ENCODE results near the gene GRM8.

Gene GRM8

DNA sequence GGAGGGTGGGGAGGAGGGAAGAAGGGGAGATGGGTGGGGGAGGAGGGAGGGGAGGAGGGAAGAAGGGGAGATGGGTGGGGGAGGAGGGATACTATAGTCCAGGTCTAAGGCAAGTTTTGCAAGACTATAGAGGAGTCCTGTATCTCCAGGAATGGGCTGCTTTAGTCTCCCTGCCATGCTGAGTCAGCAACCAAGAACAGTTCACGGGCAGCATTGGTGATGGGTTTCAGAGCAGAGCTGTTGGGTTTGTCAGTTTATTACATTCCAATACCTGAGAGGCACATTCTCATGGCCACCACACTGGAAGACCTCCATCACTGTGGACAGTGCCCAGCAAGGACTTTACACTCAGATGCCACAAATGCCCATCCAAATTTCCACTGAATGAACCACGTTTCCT is 212.7 kb downstream of the GRM8 start (continued):
- TF ChIP-seq, protein P1, sequence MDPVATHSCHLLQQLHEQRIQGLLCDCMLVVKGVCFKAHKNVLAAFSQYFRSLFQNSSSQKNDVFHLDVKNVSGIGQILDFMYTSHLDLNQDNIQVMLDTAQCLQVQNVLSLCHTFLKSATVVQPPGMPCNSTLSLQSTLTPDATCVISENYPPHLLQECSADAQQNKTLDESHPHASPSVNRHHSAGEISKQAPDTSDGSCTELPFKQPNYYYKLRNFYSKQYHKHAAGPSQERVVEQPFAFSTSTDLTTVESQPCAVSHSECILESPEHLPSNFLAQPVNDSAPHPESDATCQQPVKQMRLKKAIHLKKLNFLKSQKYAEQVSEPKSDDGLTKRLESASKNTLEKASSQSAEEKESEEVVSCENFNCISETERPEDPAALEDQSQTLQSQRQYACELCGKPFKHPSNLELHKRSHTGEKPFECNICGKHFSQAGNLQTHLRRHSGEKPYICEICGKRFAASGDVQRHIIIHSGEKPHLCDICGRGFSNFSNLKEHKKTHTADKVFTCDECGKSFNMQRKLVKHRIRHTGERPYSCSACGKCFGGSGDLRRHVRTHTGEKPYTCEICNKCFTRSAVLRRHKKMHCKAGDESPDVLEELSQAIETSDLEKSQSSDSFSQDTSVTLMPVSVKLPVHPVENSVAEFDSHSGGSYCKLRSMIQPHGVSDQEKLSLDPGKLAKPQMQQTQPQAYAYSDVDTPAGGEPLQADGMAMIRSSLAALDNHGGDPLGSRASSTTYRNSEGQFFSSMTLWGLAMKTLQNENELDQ (tag by site-specific recombination; IDR thresholded peaks at IDR 0.05; ENCODE audit: low read depth), result no peak
- TF ChIP-seq ZBTB7A (tag by site-specific recombination; IDR thresholded peaks at IDR 0.05; ENCODE audit: low read depth) (no peak), ZNF138 (tag by site-specific recombination; IDR thresholded peaks at IDR 0.05; ENCODE audit: borderline replicate concordance) (no peak), KLF10 (tag by site-specific recombination; IDR thresholded peaks at IDR 0.05) (no peak), MEIS1 (CRISPR knock-in tag; IDR thresholded peaks at IDR 0.05; ENCODE audit: borderline replicate concordance) (no peak), OVOL3 (tag by site-specific recombination; IDR thresholded peaks at IDR 0.05) (no peak), SALL2 (tag by site-specific recombination; IDR thresholded peaks at IDR 0.05; ENCODE audit: borderline replicate concordance) (no peak), SETDB1 (IDR thresholded peaks at IDR 0.05; ENCODE audit: insufficient read length, low read length) (no peak), ZNF768 (tag by site-specific recombination; IDR thresholded peaks at IDR 0.05) (no peak)
- TF ChIP-seq, protein P2, sequence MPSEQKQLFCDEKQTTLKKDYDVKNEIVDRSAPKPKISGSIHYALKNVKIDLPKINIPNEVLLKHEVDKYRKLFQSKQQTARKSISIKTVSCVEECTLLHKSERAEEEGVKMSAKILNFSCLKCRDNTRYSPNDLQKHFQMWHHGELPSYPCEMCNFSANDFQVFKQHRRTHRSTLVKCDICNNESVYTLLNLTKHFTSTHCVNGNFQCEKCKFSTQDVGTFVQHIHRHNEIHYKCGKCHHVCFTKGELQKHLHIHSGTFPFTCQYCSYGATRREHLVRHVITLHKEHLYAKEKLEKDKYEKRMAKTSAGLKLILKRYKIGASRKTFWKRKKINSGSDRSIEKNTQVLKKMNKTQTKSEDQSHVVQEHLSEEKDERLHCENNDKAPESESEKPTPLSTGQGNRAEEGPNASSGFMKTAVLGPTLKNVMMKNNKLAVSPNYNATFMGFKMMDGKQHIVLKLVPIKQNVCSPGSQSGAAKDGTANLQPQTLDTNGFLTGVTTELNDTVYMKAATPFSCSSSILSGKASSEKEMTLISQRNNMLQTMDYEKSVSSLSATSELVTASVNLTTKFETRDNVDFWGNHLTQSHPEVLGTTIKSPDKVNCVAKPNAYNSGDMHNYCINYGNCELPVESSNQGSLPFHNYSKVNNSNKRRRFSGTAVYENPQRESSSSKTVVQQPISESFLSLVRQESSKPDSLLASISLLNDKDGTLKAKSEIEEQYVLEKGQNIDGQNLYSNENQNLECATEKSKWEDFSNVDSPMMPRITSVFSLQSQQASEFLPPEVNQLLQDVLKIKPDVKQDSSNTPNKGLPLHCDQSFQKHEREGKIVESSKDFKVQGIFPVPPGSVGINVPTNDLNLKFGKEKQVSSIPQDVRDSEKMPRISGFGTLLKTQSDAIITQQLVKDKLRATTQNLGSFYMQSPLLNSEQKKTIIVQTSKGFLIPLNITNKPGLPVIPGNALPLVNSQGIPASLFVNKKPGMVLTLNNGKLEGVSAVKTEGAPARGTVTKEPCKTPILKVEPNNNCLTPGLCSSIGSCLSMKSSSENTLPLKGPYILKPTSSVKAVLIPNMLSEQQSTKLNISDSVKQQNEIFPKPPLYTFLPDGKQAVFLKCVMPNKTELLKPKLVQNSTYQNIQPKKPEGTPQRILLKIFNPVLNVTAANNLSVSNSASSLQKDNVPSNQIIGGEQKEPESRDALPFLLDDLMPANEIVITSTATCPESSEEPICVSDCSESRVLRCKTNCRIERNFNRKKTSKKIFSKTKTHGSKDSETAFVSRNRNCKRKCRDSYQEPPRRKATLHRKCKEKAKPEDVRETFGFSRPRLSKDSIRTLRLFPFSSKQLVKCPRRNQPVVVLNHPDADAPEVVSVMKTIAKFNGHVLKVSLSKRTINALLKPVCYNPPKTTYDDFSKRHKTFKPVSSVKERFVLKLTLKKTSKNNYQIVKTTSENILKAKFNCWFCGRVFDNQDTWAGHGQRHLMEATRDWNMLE (tag by site-specific recombination; conservative IDR thresholded peaks at IDR 0.05; ENCODE audit: low read depth), result no peak
- TF ChIP-seq, protein P3, sequence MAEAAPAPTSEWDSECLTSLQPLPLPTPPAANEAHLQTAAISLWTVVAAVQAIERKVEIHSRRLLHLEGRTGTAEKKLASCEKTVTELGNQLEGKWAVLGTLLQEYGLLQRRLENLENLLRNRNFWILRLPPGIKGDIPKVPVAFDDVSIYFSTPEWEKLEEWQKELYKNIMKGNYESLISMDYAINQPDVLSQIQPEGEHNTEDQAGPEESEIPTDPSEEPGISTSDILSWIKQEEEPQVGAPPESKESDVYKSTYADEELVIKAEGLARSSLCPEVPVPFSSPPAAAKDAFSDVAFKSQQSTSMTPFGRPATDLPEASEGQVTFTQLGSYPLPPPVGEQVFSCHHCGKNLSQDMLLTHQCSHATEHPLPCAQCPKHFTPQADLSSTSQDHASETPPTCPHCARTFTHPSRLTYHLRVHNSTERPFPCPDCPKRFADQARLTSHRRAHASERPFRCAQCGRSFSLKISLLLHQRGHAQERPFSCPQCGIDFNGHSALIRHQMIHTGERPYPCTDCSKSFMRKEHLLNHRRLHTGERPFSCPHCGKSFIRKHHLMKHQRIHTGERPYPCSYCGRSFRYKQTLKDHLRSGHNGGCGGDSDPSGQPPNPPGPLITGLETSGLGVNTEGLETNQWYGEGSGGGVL (tag by site-specific recombination; IDR thresholded peaks at IDR 0.05), result no peak
- TF ChIP-seq, protein P4, sequence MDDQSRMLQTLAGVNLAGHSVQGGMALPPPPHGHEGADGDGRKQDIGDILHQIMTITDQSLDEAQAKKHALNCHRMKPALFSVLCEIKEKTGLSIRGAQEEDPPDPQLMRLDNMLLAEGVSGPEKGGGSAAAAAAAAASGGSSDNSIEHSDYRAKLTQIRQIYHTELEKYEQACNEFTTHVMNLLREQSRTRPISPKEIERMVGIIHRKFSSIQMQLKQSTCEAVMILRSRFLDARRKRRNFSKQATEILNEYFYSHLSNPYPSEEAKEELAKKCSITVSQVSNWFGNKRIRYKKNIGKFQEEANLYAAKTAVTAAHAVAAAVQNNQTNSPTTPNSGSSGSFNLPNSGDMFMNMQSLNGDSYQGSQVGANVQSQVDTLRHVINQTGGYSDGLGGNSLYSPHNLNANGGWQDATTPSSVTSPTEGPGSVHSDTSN (CRISPR knock-in tag; IDR thresholded peaks at IDR 0.05), result no peak
- TF ChIP-seq, protein P5, sequence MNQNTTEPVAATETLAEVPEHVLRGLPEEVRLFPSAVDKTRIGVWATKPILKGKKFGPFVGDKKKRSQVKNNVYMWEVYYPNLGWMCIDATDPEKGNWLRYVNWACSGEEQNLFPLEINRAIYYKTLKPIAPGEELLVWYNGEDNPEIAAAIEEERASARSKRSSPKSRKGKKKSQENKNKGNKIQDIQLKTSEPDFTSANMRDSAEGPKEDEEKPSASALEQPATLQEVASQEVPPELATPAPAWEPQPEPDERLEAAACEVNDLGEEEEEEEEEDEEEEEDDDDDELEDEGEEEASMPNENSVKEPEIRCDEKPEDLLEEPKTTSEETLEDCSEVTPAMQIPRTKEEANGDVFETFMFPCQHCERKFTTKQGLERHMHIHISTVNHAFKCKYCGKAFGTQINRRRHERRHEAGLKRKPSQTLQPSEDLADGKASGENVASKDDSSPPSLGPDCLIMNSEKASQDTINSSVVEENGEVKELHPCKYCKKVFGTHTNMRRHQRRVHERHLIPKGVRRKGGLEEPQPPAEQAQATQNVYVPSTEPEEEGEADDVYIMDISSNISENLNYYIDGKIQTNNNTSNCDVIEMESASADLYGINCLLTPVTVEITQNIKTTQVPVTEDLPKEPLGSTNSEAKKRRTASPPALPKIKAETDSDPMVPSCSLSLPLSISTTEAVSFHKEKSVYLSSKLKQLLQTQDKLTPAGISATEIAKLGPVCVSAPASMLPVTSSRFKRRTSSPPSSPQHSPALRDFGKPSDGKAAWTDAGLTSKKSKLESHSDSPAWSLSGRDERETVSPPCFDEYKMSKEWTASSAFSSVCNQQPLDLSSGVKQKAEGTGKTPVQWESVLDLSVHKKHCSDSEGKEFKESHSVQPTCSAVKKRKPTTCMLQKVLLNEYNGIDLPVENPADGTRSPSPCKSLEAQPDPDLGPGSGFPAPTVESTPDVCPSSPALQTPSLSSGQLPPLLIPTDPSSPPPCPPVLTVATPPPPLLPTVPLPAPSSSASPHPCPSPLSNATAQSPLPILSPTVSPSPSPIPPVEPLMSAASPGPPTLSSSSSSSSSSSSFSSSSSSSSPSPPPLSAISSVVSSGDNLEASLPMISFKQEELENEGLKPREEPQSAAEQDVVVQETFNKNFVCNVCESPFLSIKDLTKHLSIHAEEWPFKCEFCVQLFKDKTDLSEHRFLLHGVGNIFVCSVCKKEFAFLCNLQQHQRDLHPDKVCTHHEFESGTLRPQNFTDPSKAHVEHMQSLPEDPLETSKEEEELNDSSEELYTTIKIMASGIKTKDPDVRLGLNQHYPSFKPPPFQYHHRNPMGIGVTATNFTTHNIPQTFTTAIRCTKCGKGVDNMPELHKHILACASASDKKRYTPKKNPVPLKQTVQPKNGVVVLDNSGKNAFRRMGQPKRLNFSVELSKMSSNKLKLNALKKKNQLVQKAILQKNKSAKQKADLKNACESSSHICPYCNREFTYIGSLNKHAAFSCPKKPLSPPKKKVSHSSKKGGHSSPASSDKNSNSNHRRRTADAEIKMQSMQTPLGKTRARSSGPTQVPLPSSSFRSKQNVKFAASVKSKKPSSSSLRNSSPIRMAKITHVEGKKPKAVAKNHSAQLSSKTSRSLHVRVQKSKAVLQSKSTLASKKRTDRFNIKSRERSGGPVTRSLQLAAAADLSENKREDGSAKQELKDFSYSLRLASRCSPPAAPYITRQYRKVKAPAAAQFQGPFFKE (tag by site-specific recombination; IDR thresholded peaks at IDR 0.05; ENCODE audit: borderline replicate concordance), result no peak
